IMR-90 (cell line): ENCODE data around the gene C11orf86. TPM values are rescaled to one million over a fixed set of nuclear protein-coding genes. Genes with fewer than 3 reads are reported as not detected.

ENCODE experiments used
- ATAC-seq: fragments of 200-7000 bp; cut with Tn5 transposase; 2 replicates; pipeline ENCODE4 v1.9.1; 2020; ENCODE audit warnings: low read depth, mild to moderate bottlenecking, moderate library complexity
- BruUV-seq: library from RNA; stranded (reverse); fragments of 400-500 nt; replicated peaks from 2 replicates; lab custom pipeline; 2021; lab: Mats Ljungman, UMichigan
- CTCF ChIA-PET: fragments of 300-600 bp; formaldehyde crosslinking; extraction: SDS; loops from one replicate; lab custom pipeline; 2021; ENCODE audit warnings: antibody characterized with exemption; lab: Yijun Ruan, JAX
- POLR2A ChIA-PET: fragments of 300-600 bp; sonication (Branson Sonifier 250); formaldehyde crosslinking; loops from one replicate; lab custom pipeline; 2022; ENCODE audit warnings: antibody characterized with exemption; ENCODE audit not compliant: unreplicated experiment; lab: Charles Lee
- DNase-seq: peaks from one replicate; pipeline ENCODE4 v3.0.0; 2013
- H2AFZ ChIP-seq: replicated peaks from 2 replicates; pipeline ENCODE3; 2013; ENCODE audit warnings: low read length, mild to moderate bottlenecking; ENCODE audit not compliant: poor library complexity
- H2AK5ac ChIP-seq: 2 replicates; pipeline ENCODE4 v1.6.1; 2013; ENCODE audit warnings: low read depth, low read length, inconsistent platforms
- H2AK9ac ChIP-seq: replicated peaks from 2 replicates; pipeline ENCODE3; 2013; ENCODE audit warnings: mild to moderate bottlenecking, low read depth, low read length, moderate library complexity; ENCODE audit not compliant: poor library complexity
- H2BK120ac ChIP-seq: 2 replicates; pipeline ENCODE4 v1.6.1; 2013; ENCODE audit warnings: low read depth, low read length, inconsistent platforms
- H2BK15ac ChIP-seq: 3 replicates; pipeline ENCODE4 v1.6.1; 2013; ENCODE audit warnings: low read depth, low read length, inconsistent platforms
- H2BK20ac ChIP-seq: 2 replicates; pipeline ENCODE4 v1.6.1; 2013; ENCODE audit warnings: low read depth, mild to moderate bottlenecking, inconsistent platforms, low read length, moderate library complexity
- H2BK5ac ChIP-seq: 2 replicates; pipeline ENCODE4 v1.6.1; 2013; ENCODE audit warnings: mild to moderate bottlenecking, low read depth, low read length, inconsistent platforms; ENCODE audit not compliant: poor library complexity, severe bottlenecking
- H3K14ac ChIP-seq: replicated peaks from 2 replicates; pipeline ENCODE4 v1.6.1; 2013; ENCODE audit warnings: low read depth, low read length, inconsistent platforms
- H3K18ac ChIP-seq: 2 replicates; pipeline ENCODE4 v1.6.1; 2013; ENCODE audit warnings: low read depth, low read length, control low read depth
- H3K23ac ChIP-seq: 2 replicates; pipeline ENCODE4 v1.6.1; 2013; ENCODE audit warnings: low read depth, low read length, inconsistent platforms
- H3K27ac ChIP-seq: 2 replicates; pipeline ENCODE4 v1.5.1; 2013; ENCODE audit warnings: mild to moderate bottlenecking, control low read depth, low read length; ENCODE audit not compliant: insufficient read depth
- H3K27me3 ChIP-seq: 2 replicates; pipeline ENCODE4 v1.6.1; 2013; ENCODE audit warnings: low read length; ENCODE audit not compliant: control insufficient read depth, insufficient read depth
- H3K36me3 ChIP-seq: 2 replicates; pipeline ENCODE4 v1.6.1; 2013; ENCODE audit warnings: low read length, mixed read lengths; ENCODE audit not compliant: control insufficient read depth, insufficient read depth
- H3K4ac ChIP-seq: 2 replicates; pipeline ENCODE4 v1.6.1; 2013; ENCODE audit warnings: low read depth, low read length, inconsistent platforms
- H3K4me1 ChIP-seq: 2 replicates; pipeline ENCODE4 v1.6.1; 2013; ENCODE audit warnings: low read length, mixed read lengths; ENCODE audit not compliant: control insufficient read depth, insufficient read depth
- H3K4me2 ChIP-seq: 2 replicates; pipeline ENCODE4 v1.6.1; 2013; ENCODE audit warnings: low read depth, mild to moderate bottlenecking, control low read depth, low read length, moderate library complexity
- H3K4me3 ChIP-seq: 2 replicates; pipeline ENCODE4 v1.5.1; 2013; ENCODE audit warnings: low read depth, mild to moderate bottlenecking, control low read depth, low read length, moderate library complexity; ENCODE audit not compliant: insufficient read depth
- H3K56ac ChIP-seq: 2 replicates; pipeline ENCODE4 v1.6.1; 2013; ENCODE audit warnings: low read length, inconsistent platforms; ENCODE audit not compliant: insufficient read depth; ENCODE audit errors: extremely low read depth
- H3K79me1 ChIP-seq, 2 experiments: 2 replicates each; pipeline ENCODE4 v1.6.1; 2013; ENCODE audit warnings: low read length in 2 of 2, inconsistent platforms in 1 of 2, low read depth in 1 of 2
- H3K9ac ChIP-seq: 2 replicates; pipeline ENCODE4 v1.6.1; 2013; ENCODE audit warnings: low read depth, low read length, control low read depth
- H3K9me1 ChIP-seq: 2 replicates; pipeline ENCODE4 v1.6.1; 2013; ENCODE audit warnings: low read length, inconsistent platforms; ENCODE audit not compliant: insufficient read depth
- H3K9me3 ChIP-seq: 2 replicates; pipeline ENCODE4 v1.6.1; 2013; ENCODE audit warnings: low read length; ENCODE audit not compliant: control insufficient read depth, insufficient read depth
- H4K20me1 ChIP-seq: 2 replicates; pipeline ENCODE4 v1.6.1; 2013; ENCODE audit warnings: low read length, inconsistent platforms; ENCODE audit not compliant: insufficient read depth
- H4K5ac ChIP-seq: 2 replicates; pipeline ENCODE4 v1.6.1; 2013; ENCODE audit warnings: mild to moderate bottlenecking, low read depth, low read length, control low read depth
- H4K8ac ChIP-seq, 2 experiments: 2 replicates each; pipeline ENCODE4 v1.6.1; 2013; ENCODE audit warnings: low read depth in 2 of 2, low read length in 2 of 2, control low read depth in 1 of 2, inconsistent platforms in 1 of 2
- H4K91ac ChIP-seq: 2 replicates; pipeline ENCODE4 v1.6.1; 2013; ENCODE audit warnings: low read depth, low read length, inconsistent platforms; ENCODE audit not compliant: insufficient read depth
- BHLHE40 ChIP-seq: fragments of 150-350 bp; IDR thresholded peaks from 2 replicates; pipeline ENCODE4 v1.6.1; 2016; ENCODE audit warnings: mild to moderate bottlenecking, low read depth, low read length
- CEBPB ChIP-seq: IDR thresholded peaks from 2 replicates; pipeline ENCODE4 v1.6.1; 2012; ENCODE audit warnings: low read depth, low read length, improper control_type of control experiment
- CHD1 ChIP-seq: IDR thresholded peaks from 2 replicates; pipeline ENCODE4 v1.6.1; 2012; ENCODE audit warnings: low read depth, low read length, improper control_type of control experiment
- FOS ChIP-seq: fragments of 150-350 bp; IDR thresholded peaks from 2 replicates; pipeline ENCODE4 v1.6.1; 2016; ENCODE audit warnings: low read depth, low read length
- MAFK ChIP-seq: IDR thresholded peaks from 2 replicates; pipeline ENCODE4 v1.6.1; 2012; ENCODE audit warnings: low read depth, low read length, improper control_type of control experiment
- MAZ ChIP-seq: IDR thresholded peaks from 2 replicates; pipeline ENCODE4 v1.6.1; 2012; ENCODE audit warnings: low read depth, mild to moderate bottlenecking, low read length, improper control_type of control experiment, moderate library complexity, borderline replicate concordance
- MXI1 ChIP-seq: IDR thresholded peaks from 2 replicates; pipeline ENCODE4 v1.6.1; 2012; ENCODE audit warnings: low read depth, mild to moderate bottlenecking, low read length, moderate library complexity, borderline replicate concordance
- NFE2L2 ChIP-seq: fragments of 150-350 bp; IDR thresholded peaks from 2 replicates; pipeline ENCODE4 v1.6.1; 2016; ENCODE audit warnings: low read depth, mild to moderate bottlenecking, low read length
- POLR2A ChIP-seq: IDR thresholded peaks from 2 replicates; pipeline ENCODE4 v1.6.1; 2012; ENCODE audit warnings: mild to moderate bottlenecking, low read depth, low read length
- RAD21 ChIP-seq: IDR thresholded peaks from 2 replicates; pipeline ENCODE4 v1.6.1; 2012; ENCODE audit warnings: low read length, improper control_type of control experiment
- RCOR1 ChIP-seq: IDR thresholded peaks from 2 replicates; pipeline ENCODE4 v1.6.1; 2012; ENCODE audit warnings: mild to moderate bottlenecking, low read length, improper control_type of control experiment; ENCODE audit not compliant: insufficient replicate concordance
- RFX5 ChIP-seq: IDR thresholded peaks from 2 replicates; pipeline ENCODE4 v1.8.0; 2012; ENCODE audit warnings: low read depth, mild to moderate bottlenecking, low read length, moderate library complexity
- SMC3 ChIP-seq: fragments of 150-350 bp; IDR thresholded peaks from 2 replicates; pipeline ENCODE4 v1.6.1; 2016; ENCODE audit warnings: low read depth, mild to moderate bottlenecking, antibody characterized with exemption, low read length, moderate library complexity
- USF2 ChIP-seq: fragments of 150-350 bp; IDR thresholded peaks from 2 replicates; pipeline ENCODE4 v1.6.1; 2017; ENCODE audit warnings: mild to moderate bottlenecking, antibody characterized with exemption, low read length, low read depth
- WGBS, 2 experiments: methylation state at CpG; one replicate each; pipeline versions ENCODE4 v1.1.5 to v1.1.7; 2013; ENCODE audit warnings: missing lambda C conversion rate in 2 of 2; ENCODE audit not compliant: insufficient read length in 1 of 2; ENCODE audit errors: extremely low coverage in 2 of 2; 5-methylcytosine and 5-hydroxymethylcytosine counted together
- dilution Hi-C: fragments of 300-500 bp; cut with HindIII; formaldehyde crosslinking; loops from one replicate; pipeline ENCODE4 v1.14.3; 2018; ENCODE audit warnings: low sequenced_read_pairs; ENCODE audit not compliant: unreplicated experiment
- in situ Hi-C: fragments of 300-500 bp; cut with MboI; formaldehyde crosslinking; loops from 3 replicates; pipeline ENCODE4 v1.14.3; 2019; ENCODE audit warnings: low sequenced_read_pairs, inconsistent platforms, mixed read lengths
- intact Hi-C: fragments of 100-400 bp; cut with micrococcal nuclease; formaldehyde crosslinking; loops from 2 replicates; pipeline ENCODE4 v1.10.0; 2022
- polyA plus RNA-seq, 3 experiments: library from polyadenylated mRNA; depleted of rRNA; stranded (reverse); fragments of >200 nt; gene quantifications; 2 replicates each; pipeline ENCODE4 v1.2.3, GENCODE V29; 2012; ENCODE audit warnings: low replicate concordance in 1 of 3
- total RNA-seq: library from RNA; depleted of rRNA; stranded (reverse); fragments of >200 nt; gene quantifications from 2 replicates; pipeline ENCODE4 v1.2.3, GENCODE V29; 2012
- TF ChIP-seq, protein P1 (sequence below): fragments of 150-350 bp; IDR thresholded peaks from 2 replicates; pipeline ENCODE4 v1.6.1; 2016; ENCODE audit warnings: low read depth, mild to moderate bottlenecking, low read length, moderate library complexity, borderline replicate concordance

The C11orf86 gene
- total and polyA plus RNA-seq, 2 of the 4 experiments (the other 2 are of a cell fraction), result not detected

DNA sequence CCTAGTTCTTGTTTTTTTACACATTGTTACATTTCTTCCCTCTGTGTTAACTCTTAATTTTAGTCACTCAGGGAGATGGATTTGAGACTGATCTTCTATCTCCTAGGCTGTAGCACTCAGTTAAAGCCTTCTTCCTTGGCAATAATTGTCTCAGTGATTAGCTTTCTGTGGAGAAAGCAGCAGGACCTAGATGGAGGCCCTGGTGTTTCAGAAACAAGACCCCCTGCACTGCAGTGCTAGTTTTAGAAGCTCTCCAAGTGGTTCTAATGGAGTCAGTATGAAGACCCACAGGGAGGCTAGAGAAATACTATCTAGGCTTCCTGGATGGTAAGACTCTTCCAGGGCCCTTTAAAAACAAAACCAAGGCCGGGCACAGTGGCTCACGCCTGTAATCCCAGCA, 12.9 kb upstream of the C11orf86 start:
- dilution Hi-C loops (no loop called here), in situ Hi-C loops (no loop called here), intact Hi-C loops (no loop called here)
- no peak overlapping the region for H3K4me3 ChIP-seq
- no peaks in the 10 kb centered on the region for H3K36me3 ChIP-seq
- ChIA-PET POLR2A (interaction anchor here (0.7 kb wide), 1 partner anchor 101 kb away, joined by 4 read pairs; no protein-coding TSS in a partner anchor), CTCF (no interaction called here)
- H3K79me1 ChIP-seq, result peaks cover 0 to 5% of the 10 kb centered on the region in 2 experiments; a peak in 1 of 4 replicates
- no peak overlapping the region for H2AK5ac ChIP-seq
- H2BK120ac ChIP-seq, result no peak overlapping the region
- 0 out of 2 replicates have a peak, but pooled peaks cover under 1% of the 10 kb centered on the region for H4K20me1 ChIP-seq
- no peak overlapping the region for H3K23ac ChIP-seq
- H3K56ac ChIP-seq, result no peak overlapping the region
- no peaks in the 10 kb centered on the region for H3K9me3 ChIP-seq
- H3K18ac ChIP-seq, result no peak overlapping the region
- no peak overlapping the region for H2BK15ac ChIP-seq
- H2AK9ac ChIP-seq, result no peak overlapping the region
- no peak for ATAC-seq
- no peak for DNase-seq
- H3K4me1 ChIP-seq, result peaks cover 10% of the 10 kb centered on the region
- no peak overlapping the region for H2AFZ ChIP-seq
- WGBS, 2 experiments, result no CpG with 5 or more reads among the region's 2 CpGs
- H3K27me3 ChIP-seq, result no peaks in the 10 kb centered on the region
- no TSS peak for BruUV-seq
- H3K27ac ChIP-seq, result no peak overlapping the region
- no peak overlapping the region for H3K9ac ChIP-seq
- no peak overlapping the region for H2BK20ac ChIP-seq
- no peak overlapping the region for H3K4ac ChIP-seq
- H4K8ac ChIP-seq, result no peak overlapping the region
- H2BK5ac ChIP-seq, result no peak overlapping the region
- H3K4me2 ChIP-seq, result no peak overlapping the region
- peaks cover 5% of the 10 kb centered on the region for H3K9me1 ChIP-seq
- H4K91ac ChIP-seq, result no peak overlapping the region
- H3K14ac ChIP-seq, result no peak overlapping the region
- TF ChIP-seq CHD1, result no peak
- TF ChIP-seq MAZ, result no peak
- TF ChIP-seq, protein P1, sequence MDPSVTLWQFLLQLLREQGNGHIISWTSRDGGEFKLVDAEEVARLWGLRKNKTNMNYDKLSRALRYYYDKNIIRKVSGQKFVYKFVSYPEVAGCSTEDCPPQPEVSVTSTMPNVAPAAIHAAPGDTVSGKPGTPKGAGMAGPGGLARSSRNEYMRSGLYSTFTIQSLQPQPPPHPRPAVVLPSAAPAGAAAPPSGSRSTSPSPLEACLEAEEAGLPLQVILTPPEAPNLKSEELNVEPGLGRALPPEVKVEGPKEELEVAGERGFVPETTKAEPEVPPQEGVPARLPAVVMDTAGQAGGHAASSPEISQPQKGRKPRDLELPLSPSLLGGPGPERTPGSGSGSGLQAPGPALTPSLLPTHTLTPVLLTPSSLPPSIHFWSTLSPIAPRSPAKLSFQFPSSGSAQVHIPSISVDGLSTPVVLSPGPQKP, result no peak
- no peak for TF ChIP-seq NFE2L2
- no peak for TF ChIP-seq CEBPB
- TF ChIP-seq RFX5, result no peak
- no peak for TF ChIP-seq RCOR1
- TF ChIP-seq USF2, result no peak
- TF ChIP-seq POLR2A, result no peak
- TF ChIP-seq RAD21, result no peak
- no peak for TF ChIP-seq SMC3
- TF ChIP-seq MXI1, result no peak
- TF ChIP-seq FOS, result no peak
- TF ChIP-seq BHLHE40, result no peak
- no peak for TF ChIP-seq MAFK
- no peak overlapping the region for H4K5ac ChIP-seq
